ENCODE results near the gene SLC66A3. TPM values are rescaled to one million over a fixed set of nuclear protein-coding genes. Genes with fewer than 3 reads are reported as not detected.

Gene SLC66A3
- total RNA-seq, 1 experiment from 2014 or later = 19.2 TPM

DNA sequence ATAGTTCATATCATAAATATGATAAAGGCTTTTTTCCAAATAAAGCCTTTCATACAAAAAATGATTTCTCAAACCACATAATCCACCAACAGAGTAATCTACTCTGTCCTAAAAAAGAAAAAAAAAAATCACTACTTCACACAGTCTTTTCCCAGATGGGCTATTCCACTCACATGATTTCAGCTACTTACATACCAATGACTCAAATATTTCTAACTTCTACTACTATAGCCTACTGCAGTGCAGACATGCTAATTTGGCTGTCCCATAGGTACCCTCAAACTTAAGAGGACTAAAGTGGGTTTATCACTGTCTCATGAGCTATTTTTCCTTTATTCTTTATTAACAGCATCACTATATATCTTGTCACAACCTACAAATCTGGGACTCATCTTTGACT is 57.4 kb downstream of the SLC66A3 start:
- Histone ChIP-seq H3K4me2 (ENCODE audit: low read length) (no peak overlapping the region), H3K79me2 (ENCODE audit: low read length) (no peaks in the 10 kb centered on the region), H3K4me1 (ENCODE audit: insufficient read depth, low read length) (no peaks in the 10 kb centered on the region), H3K9ac (ENCODE audit: low read length) (no peak overlapping the region), H3K9me3 (ENCODE audit: low read length) (no peaks in the 10 kb centered on the region), H3K27ac (ENCODE audit: low read length) (no peak overlapping the region), H3K36me3 (ENCODE audit: low read depth, low read length) (peaks cover 52% of the 10 kb centered on the region), H2AFZ (ENCODE audit: low read length) (no peak overlapping the region), H3F3A (ENCODE audit: low read length, unreplicated experiment) (no peaks in the 10 kb centered on the region), H3K27me3 (ENCODE audit: low read length) (no peaks in the 10 kb centered on the region), H3K4me3 (ENCODE audit: low read length) (no peak overlapping the region), H4K20me1 (ENCODE audit: low read length) (no peaks in the 10 kb centered on the region), H3K9me2 (replicated peaks; ENCODE audit: low read length) (no peaks in the 10 kb centered on the region)
- TF ChIP-seq EZH2phosphoT487 (IDR thresholded peaks at IDR 0.05; ENCODE audit: borderline replicate concordance, low read length) (no peak), EZH2 (IDR thresholded peaks at IDR 0.05; ENCODE audit: low read length, unreplicated experiment) (no peak)
- TF ChIP-seq, protein P1, sequence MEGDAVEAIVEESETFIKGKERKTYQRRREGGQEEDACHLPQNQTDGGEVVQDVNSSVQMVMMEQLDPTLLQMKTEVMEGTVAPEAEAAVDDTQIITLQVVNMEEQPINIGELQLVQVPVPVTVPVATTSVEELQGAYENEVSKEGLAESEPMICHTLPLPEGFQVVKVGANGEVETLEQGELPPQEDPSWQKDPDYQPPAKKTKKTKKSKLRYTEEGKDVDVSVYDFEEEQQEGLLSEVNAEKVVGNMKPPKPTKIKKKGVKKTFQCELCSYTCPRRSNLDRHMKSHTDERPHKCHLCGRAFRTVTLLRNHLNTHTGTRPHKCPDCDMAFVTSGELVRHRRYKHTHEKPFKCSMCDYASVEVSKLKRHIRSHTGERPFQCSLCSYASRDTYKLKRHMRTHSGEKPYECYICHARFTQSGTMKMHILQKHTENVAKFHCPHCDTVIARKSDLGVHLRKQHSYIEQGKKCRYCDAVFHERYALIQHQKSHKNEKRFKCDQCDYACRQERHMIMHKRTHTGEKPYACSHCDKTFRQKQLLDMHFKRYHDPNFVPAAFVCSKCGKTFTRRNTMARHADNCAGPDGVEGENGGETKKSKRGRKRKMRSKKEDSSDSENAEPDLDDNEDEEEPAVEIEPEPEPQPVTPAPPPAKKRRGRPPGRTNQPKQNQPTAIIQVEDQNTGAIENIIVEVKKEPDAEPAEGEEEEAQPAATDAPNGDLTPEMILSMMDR (conservative IDR thresholded peaks at IDR 0.05; ENCODE audit: low read depth, low read length) = no peak
- ChIA-PET POLR2A (ENCODE audit: unreplicated experiment) (no interaction called here), CTCF (no interaction called here)
- ATAC-seq (no peak), DNase-seq (no peak)
- intact Hi-C loops (cut with micrococcal nuclease) = no loop called here
- BruUV-seq (replicated peaks) = no TSS peak

DNA sequence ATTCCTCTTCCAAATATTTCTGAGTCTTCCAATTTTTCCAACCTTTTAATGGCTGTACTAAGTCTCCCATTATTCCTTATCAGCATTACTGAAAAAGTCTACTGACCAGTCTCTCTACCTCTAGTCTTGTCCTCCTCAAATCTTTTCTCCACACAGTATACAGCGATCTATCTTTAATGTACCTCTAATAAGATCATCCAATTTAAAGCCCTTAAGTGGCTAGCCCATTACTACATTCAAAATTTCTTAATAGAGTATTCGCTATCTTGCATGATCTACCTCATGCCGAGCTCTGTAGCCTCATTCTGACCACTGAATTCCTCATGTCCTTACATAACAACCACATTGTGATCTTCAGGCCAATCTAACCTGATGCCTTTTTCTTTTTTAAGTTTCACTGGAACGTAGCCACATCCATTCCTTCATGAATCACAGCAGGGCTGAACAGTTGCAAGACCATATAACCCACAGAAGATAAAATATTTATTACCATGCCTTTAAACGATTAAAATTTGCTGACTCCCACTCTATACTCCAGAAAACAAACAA is 57.9 kb downstream of the SLC66A3 start:
- ChIA-PET POLR2A (ENCODE audit: unreplicated experiment) (no interaction called here), CTCF (no interaction called here)
- Histone ChIP-seq H3K79me2 (ENCODE audit: low read length) (no peaks in the 10 kb centered on the region), H3K9ac (ENCODE audit: low read length) (no peak overlapping the region), H2AFZ (ENCODE audit: low read length) (no peak overlapping the region), H3K36me3 (ENCODE audit: low read depth, low read length) (peaks cover 53% of the 10 kb centered on the region), H3K27ac (ENCODE audit: low read length) (no peak overlapping the region), H4K20me1 (ENCODE audit: low read length) (no peaks in the 10 kb centered on the region), H3K9me2 (replicated peaks; ENCODE audit: low read length) (no peaks in the 10 kb centered on the region), H3K27me3 (ENCODE audit: low read length) (no peaks in the 10 kb centered on the region), H3K9me3 (ENCODE audit: low read length) (no peaks in the 10 kb centered on the region), H3F3A (ENCODE audit: low read length, unreplicated experiment) (no peaks in the 10 kb centered on the region), H3K4me3 (ENCODE audit: low read length) (no peak overlapping the region), H3K4me2 (ENCODE audit: low read length) (no peak overlapping the region), H3K4me1 (ENCODE audit: insufficient read depth, low read length) (no peaks in the 10 kb centered on the region)
- no TSS peak for BruUV-seq (replicated peaks)
- DNase-seq (peak; percentile 28), ATAC-seq (no peak)
- intact Hi-C loops (cut with micrococcal nuclease) = no loop called here
- TF ChIP-seq, protein P1 (conservative IDR thresholded peaks at IDR 0.05; ENCODE audit: low read depth, low read length) = no peak
- TF ChIP-seq EZH2 (IDR thresholded peaks at IDR 0.05; ENCODE audit: low read length, unreplicated experiment) (no peak), EZH2phosphoT487 (IDR thresholded peaks at IDR 0.05; ENCODE audit: borderline replicate concordance, low read length) (no peak)

DNA sequence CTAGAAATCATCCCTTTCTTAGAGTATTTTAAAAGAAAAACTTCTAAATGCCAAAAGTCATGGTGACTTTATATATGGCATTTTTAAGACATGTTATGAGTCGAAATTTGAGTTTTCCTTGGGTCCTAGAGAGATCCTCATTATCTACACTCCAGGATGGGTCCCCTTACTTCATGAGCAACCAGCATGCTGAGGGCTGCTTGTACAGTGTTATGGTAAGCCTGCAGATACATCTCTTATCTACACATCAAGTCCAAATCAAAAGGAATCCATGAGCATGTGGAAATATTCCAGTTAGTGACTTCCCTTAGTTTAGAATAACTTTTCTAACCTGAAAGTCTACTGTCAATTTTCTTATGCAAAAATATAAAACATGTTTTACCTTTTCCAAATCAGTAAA is 58.7 kb downstream of the SLC66A3 start:
- TF ChIP-seq EZH2phosphoT487 (IDR thresholded peaks at IDR 0.05; ENCODE audit: borderline replicate concordance, low read length) (no peak), EZH2 (IDR thresholded peaks at IDR 0.05; ENCODE audit: low read length, unreplicated experiment) (no peak)
- TF ChIP-seq, protein P1 (conservative IDR thresholded peaks at IDR 0.05; ENCODE audit: low read depth, low read length) = no peak
- ChIA-PET CTCF (no interaction called here), POLR2A (ENCODE audit: unreplicated experiment) (no interaction called here)
- Histone ChIP-seq H3F3A (ENCODE audit: low read length, unreplicated experiment) (no peaks in the 10 kb centered on the region), H3K9me2 (replicated peaks; ENCODE audit: low read length) (no peaks in the 10 kb centered on the region), H3K79me2 (ENCODE audit: low read length) (no peaks in the 10 kb centered on the region), H3K9ac (ENCODE audit: low read length) (no peak overlapping the region), H4K20me1 (ENCODE audit: low read length) (no peaks in the 10 kb centered on the region), H2AFZ (ENCODE audit: low read length) (no peak overlapping the region), H3K4me3 (ENCODE audit: low read length) (no peak overlapping the region), H3K36me3 (ENCODE audit: low read depth, low read length) (peaks cover 53% of the 10 kb centered on the region), H3K4me2 (ENCODE audit: low read length) (no peak overlapping the region), H3K4me1 (ENCODE audit: insufficient read depth, low read length) (no peaks in the 10 kb centered on the region), H3K27me3 (ENCODE audit: low read length) (no peaks in the 10 kb centered on the region), H3K27ac (ENCODE audit: low read length) (no peak overlapping the region), H3K9me3 (ENCODE audit: low read length) (no peaks in the 10 kb centered on the region)
- BruUV-seq (replicated peaks) = no TSS peak
- ATAC-seq = no peak
- DNase-seq = no peak
- intact Hi-C loops (cut with micrococcal nuclease) = no loop called here
